Hindlimb muscle (tissue), 1 donor: ENCODE data around the gene CYB561. TPM values are rescaled to one million over a fixed set of nuclear protein-coding genes. Genes with fewer than 3 reads are reported as not detected.

Experiments used
- DNase-seq: peaks from one replicate; pipeline ENCODE4 v3.0.0-alpha.2; 2013
- polyA plus RNA-seq: library from polyadenylated mRNA; unstranded; fragments of 120-200 nt; gene quantifications from one replicate; pipeline ENCODE4 v1.2.1, GENCODE V29; 2013; ENCODE audit not compliant: insufficient read length

Gene CYB561
- polyA plus RNA-seq, 1 donor = 7.0 TPM

- DNase-seq = no peak
Measured at GRCh38 chr17:63431939-63432804, 13.9 kb downstream of the CYB561 start.

DNA sequence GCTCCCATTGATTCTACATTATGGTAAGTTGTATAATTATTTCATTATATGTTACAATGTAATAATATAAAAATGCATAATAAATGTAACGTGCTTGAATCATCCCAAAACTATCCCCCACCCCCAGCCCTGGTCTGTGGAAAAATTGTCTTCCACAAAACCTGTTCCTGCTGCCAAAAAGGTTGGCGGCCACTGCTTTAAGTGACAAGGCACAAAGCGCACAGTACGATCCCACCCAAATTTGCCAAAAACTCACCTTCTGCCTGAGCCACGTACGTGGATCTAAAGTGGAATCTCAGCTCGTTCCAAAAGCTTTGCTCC lies 14.5 kb downstream of the CYB561 start:
- DNase-seq = no peak

- no peak for DNase-seq
Measured at GRCh38 chr17:63430223-63430622, 15.9 kb downstream of the CYB561 start.

GRCh38 chr17:63429766-63430165 lies 16.3 kb downstream of the CYB561 start:
- DNase-seq = no peak

GRCh38 chr17:63426917-63427308 lies 19.2 kb downstream of the CYB561 start:
- no peak for DNase-seq

DNA sequence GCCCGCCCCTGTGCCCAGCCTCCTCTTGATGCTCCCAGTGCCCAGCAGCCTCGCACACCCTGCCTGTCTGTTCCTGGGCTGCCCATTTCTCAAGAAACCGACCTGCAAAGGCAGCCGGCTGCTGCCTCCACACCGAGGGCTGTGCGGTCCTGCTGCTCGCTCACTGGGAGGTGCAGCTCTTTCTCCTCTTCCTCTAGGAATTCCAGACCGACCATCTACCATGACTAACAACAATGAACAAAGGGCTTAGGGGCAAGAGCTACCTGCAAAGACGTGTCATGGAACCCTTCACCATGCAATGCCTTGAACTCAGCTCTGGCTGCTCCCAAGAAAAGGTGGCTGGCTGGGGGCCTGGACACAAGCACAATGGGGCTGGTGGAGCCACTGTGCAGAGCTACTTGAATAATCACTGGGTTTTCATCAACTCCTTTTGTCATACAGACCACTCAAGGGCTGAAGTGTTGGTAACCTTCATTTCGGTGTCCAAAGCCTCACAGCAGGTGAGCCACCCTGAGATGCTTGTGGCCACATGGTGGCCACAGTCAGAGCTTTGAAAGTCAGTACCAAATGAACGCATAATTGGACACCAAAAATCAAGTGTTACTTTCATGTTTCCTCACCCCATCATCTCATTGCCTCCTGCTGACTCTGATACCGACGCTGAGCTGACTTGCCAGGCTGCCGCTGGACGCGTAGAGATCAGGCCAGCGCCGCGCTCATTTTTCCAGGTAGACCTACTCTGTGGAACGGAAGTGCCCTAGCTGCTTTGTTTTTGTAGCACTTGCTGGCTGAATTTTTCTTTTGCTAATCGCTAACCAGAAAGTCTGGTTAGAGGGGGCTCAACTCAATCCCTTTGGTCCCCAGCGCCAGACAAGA lies 19.8 kb downstream of the CYB561 start:
- no peak for DNase-seq

DNA sequence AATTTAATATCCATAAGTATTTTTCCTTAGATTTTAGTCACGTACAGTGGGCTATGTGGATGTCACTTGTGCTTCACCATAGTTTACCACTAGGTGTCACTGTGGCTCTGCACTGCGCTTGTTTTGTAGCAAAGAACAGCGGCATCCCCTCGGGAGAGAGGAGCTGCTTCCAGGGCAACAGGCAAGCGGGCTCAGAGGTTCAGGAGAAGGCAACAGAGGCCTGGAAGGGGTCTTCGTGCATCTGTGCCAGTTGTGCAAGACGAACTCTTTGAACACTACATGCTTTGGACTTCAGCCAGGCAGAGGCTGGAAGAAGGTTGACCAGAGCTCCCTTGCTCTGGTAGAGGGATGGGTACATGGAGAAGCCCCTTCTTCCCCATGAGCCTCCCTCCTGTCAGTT lies 20.6 kb downstream of the CYB561 start:
- DNase-seq = peak; percentile 84

- DNase-seq = no peak
Measured at GRCh38 chr17:63423963-63424362, 22.1 kb downstream of the CYB561 start.

DNA sequence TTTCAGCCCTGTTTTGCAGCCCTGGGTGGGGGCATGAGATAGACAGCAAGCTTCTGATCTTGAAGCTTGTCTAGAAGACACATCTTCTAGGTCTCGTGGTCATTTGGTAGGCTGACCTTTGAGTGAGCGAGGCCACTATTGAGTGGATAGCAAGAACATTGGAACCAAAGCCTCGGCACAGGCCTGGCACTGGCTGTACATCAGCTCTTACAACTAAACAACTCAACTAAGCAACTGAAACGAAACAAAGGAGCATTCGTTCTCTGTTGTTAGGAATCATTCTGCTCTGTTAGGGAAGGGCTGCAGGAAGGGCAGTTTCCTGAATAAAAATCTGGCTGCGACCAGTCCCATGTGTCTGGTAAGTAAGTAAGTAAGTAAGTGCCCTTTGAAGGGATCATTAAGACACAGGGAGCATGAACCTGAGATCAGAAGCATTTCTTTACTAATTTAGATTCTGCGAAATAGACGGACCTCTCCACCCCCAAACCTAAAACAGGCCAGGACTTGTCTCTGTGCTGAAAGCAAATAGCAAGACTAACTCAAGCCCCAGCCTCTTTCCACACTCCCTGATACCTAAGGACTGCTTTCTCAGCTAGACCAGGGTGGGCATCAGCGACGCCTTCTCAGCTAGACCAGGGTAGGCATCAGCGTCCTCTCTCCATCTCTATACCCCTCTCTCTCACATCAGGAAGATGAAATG lies 22.7 kb downstream of the CYB561 start:
- DNase-seq = no peak

DNA sequence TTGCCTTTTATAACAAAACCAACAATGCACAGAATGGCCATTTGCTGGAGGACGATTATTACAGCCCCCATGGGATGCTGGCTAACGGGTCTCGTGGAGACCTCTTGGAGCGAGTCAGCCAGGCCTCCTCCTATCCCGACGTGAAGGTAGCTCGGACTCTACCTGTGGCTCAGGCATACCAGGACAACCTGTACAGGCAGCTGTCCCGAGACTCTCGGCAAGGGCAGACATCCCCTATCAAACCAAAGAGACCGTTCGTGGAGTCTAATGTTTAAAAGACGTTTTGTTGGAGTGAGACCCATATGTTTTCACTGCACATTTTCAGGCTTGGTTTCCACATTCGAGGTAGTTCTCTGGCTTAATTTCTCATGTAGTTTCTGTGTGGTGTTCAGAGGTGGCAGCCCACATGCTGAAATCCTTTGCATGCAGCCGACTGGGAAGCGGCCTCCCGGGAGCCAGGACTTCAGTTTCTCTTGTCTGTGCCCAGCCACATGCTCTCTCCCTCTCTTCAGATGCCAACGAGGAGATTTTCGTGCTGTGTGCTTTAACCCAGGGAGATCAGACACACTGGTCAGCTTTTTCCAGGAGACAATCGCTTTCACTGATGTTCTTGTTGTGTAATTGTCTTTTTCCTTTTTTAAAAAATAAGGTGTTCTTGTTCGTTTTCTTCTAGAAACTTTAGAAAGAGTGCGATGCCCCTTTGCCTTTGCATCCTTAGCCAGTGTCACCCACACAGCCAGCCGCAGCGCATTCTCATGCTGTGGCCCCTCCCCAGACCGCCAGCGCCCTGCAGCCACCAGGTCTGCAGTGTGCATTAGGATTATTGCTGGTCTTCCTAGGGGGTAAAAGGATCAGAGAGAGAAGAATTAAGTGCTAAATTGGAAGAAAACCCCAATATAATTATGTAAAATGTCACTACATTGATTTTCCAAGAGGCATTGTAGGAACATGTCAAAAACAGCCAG lies 24.1 kb downstream of the CYB561 start:
- no peak for DNase-seq

GRCh38 chr17:63420868-63421680 lies 25.0 kb downstream of the CYB561 start:
- DNase-seq = no peak

DNA sequence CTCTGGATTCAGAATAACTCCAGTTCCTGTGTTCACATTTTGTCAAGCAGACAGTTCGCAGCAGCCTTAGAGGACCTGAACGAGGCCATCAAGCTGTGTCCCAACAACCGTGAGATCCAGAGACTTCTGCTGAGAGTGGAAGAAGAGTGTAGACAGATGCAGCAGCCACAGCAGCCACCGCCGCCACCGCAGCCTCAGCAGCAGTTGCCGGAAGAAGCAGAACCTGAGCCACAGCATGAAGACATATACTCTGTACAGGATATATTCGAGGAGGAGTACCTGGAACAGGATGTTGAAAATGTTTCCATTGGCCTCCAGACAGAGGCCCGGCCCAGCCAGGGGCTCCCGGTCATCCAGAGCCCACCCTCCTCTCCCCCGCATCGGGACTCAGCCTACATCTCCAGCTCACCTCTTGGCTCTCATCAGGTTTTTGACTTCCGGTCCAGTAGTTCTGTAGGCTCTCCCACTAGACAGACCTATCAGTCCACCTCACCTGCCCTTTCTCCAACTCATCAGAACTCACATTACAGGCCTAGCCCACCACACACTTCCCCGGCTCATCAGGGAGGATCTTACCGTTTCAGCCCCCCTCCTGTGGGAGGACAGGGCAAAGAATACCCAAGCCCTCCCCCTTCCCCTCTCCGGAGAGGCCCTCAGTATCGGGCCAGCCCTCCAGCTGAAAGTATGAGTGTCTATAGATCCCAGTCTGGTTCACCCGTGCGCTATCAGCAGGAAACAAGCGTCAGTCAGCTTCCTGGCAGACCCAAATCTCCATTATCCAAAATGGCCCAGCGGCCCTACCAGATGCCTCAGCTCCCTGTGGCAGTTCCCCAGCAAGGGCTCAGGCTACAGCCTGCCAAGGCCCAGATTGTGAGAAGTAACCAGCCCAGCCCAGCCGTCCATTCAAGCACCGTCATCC lies 25.9 kb downstream of the CYB561 start:
- DNase-seq = no peak

DNA sequence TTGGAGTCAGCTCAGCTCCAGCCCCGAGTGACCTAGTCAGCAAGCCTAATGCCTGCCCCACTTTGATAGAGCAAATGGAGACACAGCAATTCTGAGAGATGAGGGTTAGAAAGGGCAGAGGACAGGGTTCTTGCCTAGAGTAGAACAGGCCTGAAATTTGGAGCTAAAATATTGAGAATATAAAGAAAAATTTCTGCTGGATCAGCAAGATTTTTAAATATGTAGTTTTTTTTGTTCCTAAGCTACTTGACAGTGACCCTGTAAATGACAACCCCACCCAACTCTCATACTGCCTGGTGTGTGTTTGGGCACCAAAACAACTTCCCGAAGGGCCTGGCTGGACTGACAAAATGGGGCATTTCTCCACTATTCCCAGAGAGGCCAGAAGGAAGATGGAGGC lies 26.7 kb downstream of the CYB561 start:
- no peak for DNase-seq

DNA sequence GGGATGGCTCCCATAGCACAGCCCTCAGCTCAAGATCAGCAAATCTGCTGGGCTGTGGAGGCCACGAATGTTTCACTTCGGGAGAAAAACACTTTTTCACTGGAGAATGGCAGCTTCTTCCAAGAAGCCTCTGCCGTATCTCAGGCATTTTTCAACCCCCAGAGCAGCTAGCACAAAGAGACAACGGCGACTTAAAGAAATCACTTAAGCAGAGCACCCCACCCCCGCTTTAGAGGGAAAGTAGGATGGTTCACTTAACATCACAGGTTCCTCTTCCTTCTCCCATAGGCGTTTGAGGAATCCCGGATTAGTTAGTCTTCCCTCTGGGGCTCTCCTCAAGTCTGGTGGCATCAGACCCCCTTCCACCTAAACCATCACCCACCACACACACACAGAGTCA lies 27.6 kb downstream of the CYB561 start:
- DNase-seq = no peak

DNA sequence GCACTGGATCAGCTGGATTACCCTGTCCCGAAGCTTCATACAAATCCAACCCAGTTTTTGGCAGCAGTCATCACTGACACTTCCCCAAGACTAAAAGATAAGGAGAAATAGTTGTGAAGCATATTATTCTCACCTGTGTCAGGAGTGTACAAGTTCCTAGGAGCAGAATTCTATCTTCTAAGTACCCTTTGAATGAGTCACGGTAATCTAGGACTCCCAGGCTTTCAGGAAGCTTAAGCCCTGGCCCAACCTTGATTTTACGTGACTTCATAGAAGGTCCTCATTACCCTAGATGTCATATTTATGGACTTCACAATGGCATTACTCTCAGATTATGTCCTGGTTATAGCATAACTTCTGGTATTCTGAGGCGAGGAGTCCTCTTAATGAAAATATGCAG lies 31.9 kb downstream of the CYB561 start:
- DNase-seq = no peak

DNA sequence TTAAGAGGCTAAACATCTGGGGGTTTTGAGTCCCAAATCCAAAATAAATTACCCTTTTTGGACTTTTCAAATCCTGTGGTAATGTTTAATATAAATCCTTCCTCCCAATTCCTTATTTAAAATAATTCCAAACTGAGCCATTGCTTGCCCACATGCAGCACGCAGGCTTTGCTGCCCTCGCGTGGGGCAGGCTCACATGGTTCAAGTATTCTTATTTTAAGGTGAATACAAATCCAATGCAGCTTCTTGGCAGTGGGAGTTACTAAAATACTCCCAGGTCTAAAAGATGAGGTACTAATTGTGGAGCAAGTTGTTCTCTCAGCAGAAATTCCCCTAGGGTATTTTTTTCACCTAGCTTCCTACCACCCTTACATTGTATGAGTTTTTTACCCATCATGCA lies 33.0 kb downstream of the CYB561 start:
- no peak for DNase-seq

DNA sequence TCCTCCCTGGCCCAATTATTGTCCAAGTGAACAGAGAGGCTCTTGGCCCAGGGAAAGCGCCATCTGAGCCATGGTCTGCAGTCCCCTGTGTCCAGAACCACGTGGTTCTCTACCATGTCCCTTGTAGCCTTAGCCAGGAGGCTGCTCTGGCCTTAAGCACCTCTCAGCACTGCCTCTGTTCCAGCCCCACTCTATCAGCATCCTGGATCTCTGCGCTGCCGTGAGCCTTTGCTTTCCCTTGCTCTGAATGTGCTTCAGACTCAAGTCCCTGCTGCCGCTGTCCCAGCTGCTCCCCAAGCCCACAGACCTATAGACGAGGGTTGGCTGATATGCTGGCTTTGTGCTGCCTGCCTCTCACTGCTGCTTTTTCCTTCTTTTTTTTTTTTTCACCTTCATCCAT lies 33.9 kb downstream of the CYB561 start:
- no peak for DNase-seq

- peak; percentile 36 for DNase-seq
Measured at GRCh38 chr17:63407741-63408330, 38.3 kb downstream of the CYB561 start.

DNA sequence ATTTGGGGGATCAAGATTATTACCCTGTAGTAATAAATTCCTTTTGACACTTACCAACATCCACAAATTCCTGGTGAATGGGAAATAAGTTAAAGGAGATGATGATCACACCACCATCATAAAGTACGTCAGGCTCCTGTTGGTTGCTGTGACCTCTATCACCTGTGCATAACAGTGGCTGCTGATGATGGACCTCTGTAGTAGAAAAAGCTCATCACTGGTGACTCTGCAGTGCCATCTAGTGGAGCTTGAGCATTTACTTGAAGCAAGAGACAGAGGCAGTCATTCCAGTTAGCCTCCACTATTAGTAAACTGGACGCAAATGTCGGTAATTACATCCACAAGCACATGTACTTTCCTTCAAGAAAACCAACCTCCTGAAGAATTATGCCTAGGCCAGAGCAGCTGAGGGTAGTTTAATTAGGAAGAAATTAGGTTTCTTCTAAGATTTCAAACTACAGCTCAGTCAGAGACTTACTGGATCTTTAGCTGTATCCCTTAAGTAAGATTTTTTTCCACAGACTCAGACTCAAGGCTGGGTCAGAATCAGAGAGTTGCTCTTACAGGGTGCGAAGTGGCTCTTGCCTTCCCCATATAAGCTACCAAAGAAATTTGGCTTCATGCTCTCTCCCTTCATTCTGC lies 39.3 kb downstream of the CYB561 start:
- peak; percentile 82 for DNase-seq
